Natural killer cell treated with Interleukin-12 subunit alpha and Interleukin-12 subunit beta and Interleukin-15 and Interleukin-18, amount 100 ng/mL, for 72 hours (primary cell): ENCODE measurements around the gene MANBA. TPM values are rescaled to one million over a fixed set of nuclear protein-coding genes. Genes with fewer than 3 reads are reported as not detected.
"Not testable (repeated sequence)": the region's sequence is repeated elsewhere in the genome, so short reads cannot be mapped to it uniquely, and the experiment has no call there.

Experiments
- ATAC-seq, 2 donors: fragments of 150-1000 bp; cut with Tn5 transposase in 1 of 2; sonication (Bioruptor Pico), chemical (Tn5 transposase) in 1 of 2; 2 replicates each; pipeline ENCODE4 v1.10.0; 2021
- DNase-seq: peaks from one replicate; pipeline ENCODE4 v3.0.0; 2022; ENCODE audit warnings: low spot score
- H3K27ac Mint-ChIP-seq, 2 donors: 1 replicate in 1 of 2; 2 replicates in 1 of 2; pipeline ENCODE4 v1.8.0; 2022; ENCODE audit warnings: mixed read lengths in 2 of 2, mild to moderate bottlenecking in 1 of 2, moderate library complexity in 1 of 2
- H3K27me3 Mint-ChIP-seq, 2 donors: 1 replicate in 1 of 2; 2 replicates in 1 of 2; pipeline ENCODE4 v1.8.0; 2022; ENCODE audit warnings: mixed read lengths in 2 of 2
- H3K36me3 Mint-ChIP-seq: one replicate; pipeline ENCODE4 v1.8.0; 2022; ENCODE audit warnings: mixed read lengths
- H3K4me1 Mint-ChIP-seq, 2 donors: 1 replicate in 1 of 2; 2 replicates in 1 of 2; pipeline ENCODE4 v1.8.0; 2022; ENCODE audit warnings: low read depth in 2 of 2, mixed read lengths in 2 of 2, mild to moderate bottlenecking in 1 of 2
- H3K4me3 Mint-ChIP-seq: one replicate; pipeline ENCODE4 v1.8.0; 2022; ENCODE audit warnings: mixed read lengths
- H3K9me3 Mint-ChIP-seq: 2 replicates; pipeline ENCODE4 v1.8.0; 2022; ENCODE audit warnings: mixed read lengths
- total RNA-seq, 2 donors: library from RNA; stranded (reverse); gene quantifications; one replicate each; pipeline ENCODE4 v1.2.3, GENCODE V29; 2022

Gene MANBA
- total RNA-seq, 2 donors from 2014 or later: 14.7 to 15.5 TPM

GRCh38 chr4:102754044-102754443 is 6.7 kb downstream of the MANBA start:
- H3K4me1 Mint-ChIP-seq: peaks cover 11 to 23% of the 10 kb centered on the region in 2 donors
- no peak for ATAC-seq
- H3K27ac Mint-ChIP-seq: no peak overlapping the region
- DNase-seq: no peak
- H3K9me3 Mint-ChIP-seq: peaks cover 3% of the 10 kb centered on the region
- no peak overlapping the region for H3K4me3 Mint-ChIP-seq
- no peaks in the 10 kb centered on the region for H3K36me3 Mint-ChIP-seq
- no peaks in the 10 kb centered on the region for H3K27me3 Mint-ChIP-seq

GRCh38 chr4:102751941-102752340 is 8.8 kb downstream of the MANBA start:
- Mint-ChIP-seq H3K36me3 (no peaks in the 10 kb centered on the region), H3K27me3 (no peaks in the 10 kb centered on the region), H3K27ac (no peak overlapping the region), H3K4me3 (no peak overlapping the region), H3K9me3 (peaks cover 3% of the 10 kb centered on the region), H3K4me1 (peaks cover 5 to 9% of the 10 kb centered on the region in 2 donors)
- DNase-seq (no peak), ATAC-seq (no peak)

DNA sequence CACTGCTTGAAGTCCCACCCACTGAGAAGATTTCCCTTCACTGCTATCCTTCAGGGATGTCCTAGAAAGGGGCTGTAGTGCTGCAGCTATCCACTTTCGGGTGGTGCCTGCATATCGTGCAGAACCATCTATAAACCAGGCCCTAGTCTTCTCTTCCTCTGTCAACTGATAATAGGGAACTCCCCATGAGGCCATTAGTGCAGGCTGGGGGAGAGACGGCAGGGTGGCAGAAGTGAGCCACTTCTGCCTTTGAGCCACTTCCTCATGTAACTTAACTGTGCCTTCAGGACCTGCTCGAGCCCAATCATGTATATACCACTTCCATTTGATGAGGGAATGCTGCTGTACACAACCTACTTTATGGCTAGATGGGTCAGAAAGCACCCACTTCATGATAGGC is 17.4 kb downstream of the MANBA start:
- Mint-ChIP-seq H3K27ac (peak overlapping the region in 1 of 2 donors; percentile 13), H3K4me1 (peaks cover 13 to 26% of the 10 kb centered on the region in 2 donors), H3K36me3 (peaks cover 10% of the 10 kb centered on the region)
- H3K4me3 Mint-ChIP-seq, H3K9me3 Mint-ChIP-seq, H3K27me3 Mint-ChIP-seq, DNase-seq, ATAC-seq: not testable (repeated sequence)

DNA sequence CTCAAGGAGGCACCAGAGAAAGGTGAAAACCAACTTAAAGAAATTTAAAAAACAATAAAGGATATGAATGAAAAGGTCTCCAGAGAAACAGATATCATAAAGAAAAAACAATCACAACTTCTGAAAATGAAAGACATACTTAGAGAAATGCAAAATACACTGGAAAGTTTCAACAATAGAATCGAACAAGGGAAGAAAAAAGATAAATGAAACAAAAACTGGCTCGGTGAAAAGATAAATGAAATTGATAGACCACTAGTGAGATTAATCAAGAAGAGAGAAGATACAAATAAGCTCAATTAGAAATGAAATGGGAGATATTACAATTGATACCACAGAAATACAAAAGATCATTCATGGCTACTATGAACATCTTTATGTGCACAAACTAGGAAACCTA is 22.0 kb downstream of the MANBA start:
- DNase-seq, H3K4me3 Mint-ChIP-seq, H3K9me3 Mint-ChIP-seq, H3K27me3 Mint-ChIP-seq, ATAC-seq: not testable (repeated sequence)
- Mint-ChIP-seq H3K4me1 (peaks cover 40 to 49% of the 10 kb centered on the region in 2 donors), H3K36me3 (peaks cover 10% of the 10 kb centered on the region), H3K27ac (peak overlapping the region in 1 of 2 donors; percentile 14)

DNA sequence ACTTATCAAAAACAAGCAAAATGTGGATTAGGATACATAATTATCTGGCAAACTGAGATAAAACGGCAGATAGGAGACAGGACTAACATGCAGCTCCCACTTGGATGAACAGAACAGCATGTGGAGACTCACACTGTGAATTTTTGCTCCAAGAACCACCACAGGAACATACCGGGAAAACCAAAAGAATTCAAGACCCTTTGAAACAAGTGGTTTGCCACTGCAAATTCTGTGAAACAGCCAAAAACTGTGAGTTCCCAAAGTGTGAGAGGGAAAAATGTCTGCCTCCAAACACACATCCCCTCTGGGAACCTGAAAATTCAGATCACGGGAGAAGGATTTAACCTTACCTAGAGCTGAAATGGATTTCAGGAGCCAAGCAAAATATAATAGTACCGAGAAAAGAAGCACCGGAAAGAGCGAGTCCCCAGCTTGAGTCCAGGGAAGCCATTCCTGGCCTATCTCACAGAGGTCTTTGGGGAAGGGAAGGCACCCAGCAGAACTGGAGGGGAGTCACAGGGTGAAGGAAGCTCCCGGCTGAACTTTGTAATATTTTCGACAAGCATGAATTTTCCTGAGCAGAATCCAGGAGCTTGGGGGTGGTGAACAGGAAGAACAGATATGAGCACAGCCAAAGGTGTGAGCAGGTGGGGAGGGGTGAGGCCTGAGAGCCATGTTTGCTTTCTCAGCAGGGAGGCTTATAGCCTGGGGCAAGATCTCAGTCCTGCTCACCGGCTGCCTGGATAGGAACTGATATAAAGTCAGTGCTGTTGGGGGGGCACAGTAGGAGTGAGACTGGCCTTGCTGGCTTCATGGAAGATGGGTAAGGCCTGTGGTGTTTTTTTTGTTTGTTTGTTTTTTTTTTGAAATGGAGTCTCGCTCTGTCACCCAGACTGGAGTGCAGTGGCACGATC is 23.9 kb downstream of the MANBA start:
- peaks cover 43 to 57% of the 10 kb centered on the region in 2 donors for H3K4me1 Mint-ChIP-seq
- no peak overlapping the region for H3K27ac Mint-ChIP-seq
- peaks cover 10% of the 10 kb centered on the region for H3K36me3 Mint-ChIP-seq

DNA sequence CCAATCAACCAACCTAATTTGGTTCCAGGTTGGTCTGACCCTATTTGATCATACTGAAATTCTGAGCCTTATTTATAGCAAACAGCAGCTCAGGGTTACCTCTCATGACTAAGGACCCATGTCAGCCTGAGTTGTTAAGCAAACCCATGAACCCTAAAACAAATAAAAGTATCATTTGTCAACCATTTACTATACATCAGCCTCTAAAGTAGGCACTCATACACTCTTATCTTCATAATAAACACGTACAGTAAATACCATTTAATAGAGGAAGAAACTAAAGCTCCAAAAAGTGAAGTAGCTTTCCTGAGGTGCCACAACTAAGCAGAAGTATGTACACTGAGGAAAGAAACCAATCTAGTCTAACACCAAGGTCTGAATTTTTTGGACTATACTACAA is 25.2 kb downstream of the MANBA start:
- Mint-ChIP-seq H3K36me3 (peaks cover 10% of the 10 kb centered on the region), H3K4me1 (peaks cover 46 to 54% of the 10 kb centered on the region in 2 donors), H3K27me3 (no peaks in the 10 kb centered on the region), H3K4me3 (no peak overlapping the region), H3K27ac (peak overlapping the region in 1 of 2 donors; percentile 96), H3K9me3 (peaks cover 6% of the 10 kb centered on the region)
- DNase-seq: no peak
- ATAC-seq: no peak

More for the DNA sequence above, 23.9 kb downstream of the MANBA start:
- ATAC-seq: no peak
- Mint-ChIP-seq H3K9me3 (peaks cover 6% of the 10 kb centered on the region), H3K4me3 (no peak overlapping the region), H3K27me3 (no peaks in the 10 kb centered on the region)
- no peak for DNase-seq

- Mint-ChIP-seq H3K36me3 (peaks cover 10% of the 10 kb centered on the region), H3K4me1 (peaks cover 43 to 48% of the 10 kb centered on the region in 2 donors), H3K27ac (peak overlapping the region; percentile 94 to 96), H3K4me3 (peak overlapping the region; percentile 66), H3K9me3 (peaks cover 3% of the 10 kb centered on the region), H3K27me3 (no peaks in the 10 kb centered on the region)
- peak; percentile 62 for DNase-seq
- peak; percentile 94 to 99 for ATAC-seq
Measured at GRCh38 chr4:102734591-102735385, 26.0 kb downstream of the MANBA start.

GRCh38 chr4:102734116-102734515 is 26.7 kb downstream of the MANBA start:
- H3K9me3 Mint-ChIP-seq: peaks cover 3% of the 10 kb centered on the region
- H3K36me3 Mint-ChIP-seq: peaks cover 7% of the 10 kb centered on the region
- peak; percentile 67 for DNase-seq

DNA sequence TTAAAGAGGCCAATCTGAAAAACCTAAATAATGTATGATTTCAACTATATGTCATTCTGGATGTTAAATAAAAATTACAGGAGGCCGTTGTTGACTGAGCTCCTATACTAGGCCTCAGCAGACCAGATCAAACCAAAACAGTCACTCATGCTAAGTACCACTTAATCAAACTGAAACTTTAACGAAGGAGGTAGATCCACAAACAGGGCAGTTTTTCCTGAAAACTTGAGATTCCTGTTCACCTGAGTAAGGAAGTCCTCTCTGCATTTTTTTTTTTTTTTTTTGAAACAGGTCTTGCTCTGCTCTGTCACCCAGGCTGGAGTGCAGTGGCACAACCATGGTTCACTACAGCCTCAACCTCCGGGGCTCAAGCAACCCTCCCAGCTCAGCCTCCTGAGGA is 27.7 kb downstream of the MANBA start:
- Mint-ChIP-seq H3K4me3 (no peak overlapping the region), H3K9me3 (no peaks in the 10 kb centered on the region), H3K27ac (peak overlapping the region; percentile 94 to 96), H3K27me3 (no peaks in the 10 kb centered on the region), H3K4me1 (peaks cover 38 to 39% of the 10 kb centered on the region in 2 donors), H3K36me3 (no peaks in the 10 kb centered on the region)
- DNase-seq: no peak
- ATAC-seq: no peak

More at GRCh38 chr4:102734116-102734515, 26.7 kb downstream of the MANBA start:
- peak; percentile 81 to 85 for ATAC-seq
- Mint-ChIP-seq H3K4me3 (peak overlapping the region; percentile 66), H3K27ac (peak overlapping the region; percentile 94 to 96), H3K4me1 (peaks cover 43 to 45% of the 10 kb centered on the region in 2 donors), H3K27me3 (no peaks in the 10 kb centered on the region)

DNA sequence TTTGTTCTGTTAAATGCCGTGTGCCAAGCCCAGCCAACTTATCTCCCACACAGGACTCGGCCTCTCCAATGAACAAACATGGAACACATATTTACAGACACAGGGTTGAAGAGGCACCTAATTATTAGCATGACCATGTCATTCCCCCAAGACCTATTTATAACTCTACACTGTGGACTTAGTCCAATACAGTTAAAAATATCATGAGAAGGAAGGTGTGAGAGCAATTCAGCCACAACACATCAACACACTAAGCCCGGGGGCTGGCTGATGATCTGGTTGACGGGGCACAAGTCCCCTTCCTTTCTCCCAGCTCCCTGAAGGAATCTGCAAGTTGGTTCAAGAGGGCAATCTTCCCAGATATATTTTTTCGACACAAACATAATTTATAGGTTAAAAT is 28.1 kb downstream of the MANBA start:
- H3K4me1 Mint-ChIP-seq: peaks cover 35 to 39% of the 10 kb centered on the region in 2 donors
- peak overlapping the region; percentile 94 to 96 for H3K27ac Mint-ChIP-seq
- H3K36me3 Mint-ChIP-seq: no peaks in the 10 kb centered on the region
- DNase-seq (no peak), ATAC-seq (no peak)
- H3K4me3 Mint-ChIP-seq: no peak overlapping the region
- H3K27me3 Mint-ChIP-seq: no peaks in the 10 kb centered on the region
- H3K9me3 Mint-ChIP-seq: no peaks in the 10 kb centered on the region

DNA sequence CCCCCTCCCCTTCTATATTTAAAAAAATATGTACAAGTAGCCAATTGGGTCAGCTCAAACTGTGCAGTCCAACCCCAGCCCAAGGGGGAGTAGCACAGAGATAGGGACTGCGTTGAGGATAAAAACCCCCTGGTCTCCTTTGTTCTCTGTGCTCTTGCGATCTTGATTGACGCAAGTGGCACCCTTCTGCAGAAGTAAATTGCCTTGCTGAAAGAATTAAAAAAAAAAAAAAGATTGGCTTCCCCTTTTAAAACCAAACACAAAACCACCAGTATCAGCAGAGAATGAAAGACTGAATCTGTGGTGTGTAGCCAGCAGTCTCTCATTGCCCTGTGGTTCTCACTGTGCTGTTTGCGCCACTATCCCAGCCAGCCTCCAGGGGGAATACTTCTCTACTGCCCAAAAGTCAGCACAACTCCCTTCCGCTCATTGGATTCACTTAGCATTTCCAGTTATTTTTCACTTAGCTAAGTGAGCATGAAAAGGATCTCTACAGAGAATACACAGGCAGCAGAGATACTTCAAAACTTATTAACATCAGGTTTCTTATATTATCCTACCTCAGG is 29.7 kb downstream of the MANBA start:
- Mint-ChIP-seq H3K27ac (no peak overlapping the region), H3K4me1 (peaks cover 31 to 32% of the 10 kb centered on the region in 2 donors), H3K4me3 (no peak overlapping the region), H3K9me3 (no peaks in the 10 kb centered on the region), H3K27me3 (no peaks in the 10 kb centered on the region), H3K36me3 (no peaks in the 10 kb centered on the region)
- ATAC-seq (no peak), DNase-seq (no peak)

DNA sequence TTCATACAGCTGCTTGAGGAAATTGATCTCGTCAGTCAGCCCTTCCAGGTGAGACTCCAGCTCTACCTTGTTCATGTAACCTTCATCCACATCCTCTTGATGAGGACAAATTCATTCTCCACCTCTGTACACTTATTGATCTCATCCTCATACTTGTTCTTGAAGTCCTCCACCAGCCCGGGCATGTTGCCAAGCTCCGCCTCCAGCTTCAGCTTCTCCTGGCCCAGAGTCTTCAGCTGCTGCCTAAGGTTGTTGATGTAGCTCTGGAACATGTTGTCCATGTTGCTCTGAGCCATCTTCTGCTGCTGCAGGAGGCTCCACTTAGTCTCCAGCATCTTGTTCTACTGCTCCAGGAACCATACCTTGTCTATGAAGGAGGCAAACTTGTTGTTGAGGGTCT is 31.3 kb downstream of the MANBA start:
- peaks cover 23 to 25% of the 10 kb centered on the region in 2 donors for H3K4me1 Mint-ChIP-seq
- not testable (repeated sequence) for H3K9me3 Mint-ChIP-seq, DNase-seq, H3K27me3 Mint-ChIP-seq, H3K36me3 Mint-ChIP-seq, ATAC-seq, H3K27ac Mint-ChIP-seq, H3K4me3 Mint-ChIP-seq

DNA sequence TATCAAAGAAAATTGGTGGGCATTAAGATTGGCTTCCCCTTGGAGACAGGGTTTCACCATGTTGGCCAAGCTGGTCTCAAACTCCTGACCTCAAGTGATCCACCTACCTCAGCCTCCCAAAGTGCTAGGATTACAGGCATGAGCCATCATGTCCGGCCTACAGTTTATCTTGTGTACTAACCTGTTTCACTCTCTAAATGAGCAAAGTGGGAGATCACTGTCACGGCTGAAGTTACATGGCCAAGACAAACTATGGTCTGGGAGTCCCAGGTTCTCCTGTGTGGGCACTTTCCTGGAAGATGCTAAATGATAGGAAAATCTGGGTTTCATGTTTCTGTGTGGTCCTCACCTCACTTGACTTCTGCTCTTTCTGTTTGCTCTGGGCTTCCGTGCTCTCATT is 33.8 kb downstream of the MANBA start:
- H3K4me3 Mint-ChIP-seq, DNase-seq, ATAC-seq, H3K27me3 Mint-ChIP-seq, H3K27ac Mint-ChIP-seq, H3K36me3 Mint-ChIP-seq, H3K4me1 Mint-ChIP-seq, H3K9me3 Mint-ChIP-seq: not testable (repeated sequence)
